Activated CD4-positive, alpha-beta T cell treated with anti-CD3 and anti-CD28 coated beads, Interleukin-2, amount 50 U/mL, for 4 hours (primary cell): ENCODE measurements around the gene TNKS1BP1.
"Not testable (repeated sequence)": the region's sequence is repeated elsewhere in the genome, so short reads cannot be mapped to it uniquely, and the experiment has no call there.

Source experiments
- DNase-seq, 2 experiments: peaks; one replicate each; pipeline ENCODE4 v3.0.0-alpha.2; 2020

TNKS1BP1 gene

GRCh38 chr11:57353036-57353435 lies 28.3 kb upstream of the TNKS1BP1 start:
- no peak for DNase-seq

- peak; percentile 45 to 51 for DNase-seq
Observed at GRCh38 chr11:57349491-57350274, 24.9 kb upstream of the TNKS1BP1 start.

GRCh38 chr11:57348636-57349313 lies 24.0 kb upstream of the TNKS1BP1 start:
- DNase-seq, result no peak

- no peak for DNase-seq
Observed at GRCh38 chr11:57348052-57348451, 23.3 kb upstream of the TNKS1BP1 start.

GRCh38 chr11:57347336-57347735 lies 22.6 kb upstream of the TNKS1BP1 start:
- DNase-seq, result no peak

GRCh38 chr11:57345555-57346211 lies 20.9 kb upstream of the TNKS1BP1 start:
- peak; percentile 70 to 74 for DNase-seq

- no peak for DNase-seq
Observed at GRCh38 chr11:57344826-57345225, 20.1 kb upstream of the TNKS1BP1 start.

GRCh38 chr11:57343825-57344224 lies 19.1 kb upstream of the TNKS1BP1 start:
- DNase-seq, result no peak

- DNase-seq, result no peak
Observed at GRCh38 chr11:57342702-57343101, 17.9 kb upstream of the TNKS1BP1 start.

- no peak for DNase-seq
Observed at GRCh38 chr11:57341250-57341808, 16.6 kb upstream of the TNKS1BP1 start.

GRCh38 chr11:57340039-57340615 lies 15.4 kb upstream of the TNKS1BP1 start:
- no peak for DNase-seq

- no peak for DNase-seq
Observed at GRCh38 chr11:57339328-57339727, 14.6 kb upstream of the TNKS1BP1 start.

- DNase-seq, result no peak
Observed at GRCh38 chr11:57338142-57338541, 13.4 kb upstream of the TNKS1BP1 start, which contains the start of gene P2RX3. TSS of gene P2RX3 (plus strand) at chr11:57338352. CDS start at chr11:57338551, 199 bp downstream.

- DNase-seq, result not testable (repeated sequence)
Observed at GRCh38 chr11:57336856-57337255, 12.1 kb upstream of the TNKS1BP1 start.

GRCh38 chr11:57336111-57336666 lies 11.4 kb upstream of the TNKS1BP1 start:
- DNase-seq, result peak; percentile 19 to 26

- peak; percentile 81 to 85 for DNase-seq
Observed at GRCh38 chr11:57335343-57336110, 10.8 kb upstream of the TNKS1BP1 start, which contains the start of gene SSRP1. TSS of gene SSRP1 (minus strand) at chr11:57335892. CDS start at chr11:57335121, 771 bp downstream.

- DNase-seq, result no peak
Observed at GRCh38 chr11:57335023-57335342, 10.2 kb upstream of the TNKS1BP1 start.

- no peak for DNase-seq
Observed at GRCh38 chr11:57332694-57333440, 8.1 kb upstream of the TNKS1BP1 start.

- DNase-seq, result no peak
Observed at GRCh38 chr11:57331720-57332119, 7.0 kb upstream of the TNKS1BP1 start.

- no peak for DNase-seq
Observed at GRCh38 chr11:57330029-57330428, 5.3 kb upstream of the TNKS1BP1 start.

- DNase-seq, result no peak
Observed at GRCh38 chr11:57327721-57328120, 3.0 kb upstream of the TNKS1BP1 start.
